Adrenal gland (tissue), 5 donors: ENCODE measurements around the gene HMMR.

ENCODE experiments used
- CTCF ChIP-seq, 6 experiments: fragments of 450-650 bp in 4 of 6; fragments of 200-600 bp in 2 of 6; sonication (generic) in 1 of 6; IDR thresholded peaks; 1 replicate in 5 of 6; 2 replicates in 1 of 6; pipeline versions ENCODE4 v1.5.1 to v1.8.0; 2016 to 2021; ENCODE audit warnings: antibody characterized with exemption in 6 of 6, mild to moderate bottlenecking in 2 of 6, moderate library complexity in 1 of 6
- POLR2A ChIP-seq, 2 donors: fragments of 450-650 bp; IDR thresholded peaks; one replicate each; pipeline ENCODE4 v1.6.1; 2017; ENCODE audit warnings: antibody characterized with exemption in 2 of 2, mild to moderate bottlenecking in 2 of 2, moderate library complexity in 1 of 2
- donor health status: DM: no; HTN: no; CAD: no.

- TF ChIP-seq CTCF (IDR thresholded peaks at IDR 0.05) (no peak), POLR2A (IDR thresholded peaks at IDR 0.05) (no peak)
Observed at GRCh38 chr5:163433271-163433670, 27.2 kb upstream of the HMMR start.
